Measurements from ENCODE around the gene BBS10. TPM values are rescaled to one million over a fixed set of nuclear protein-coding genes. Genes with fewer than 3 reads are reported as not detected.
A peak's percentile ranks its signal among the peaks of the same experiment; 100 is the strongest.
"Not testable (repeated sequence)": the region's sequence is repeated elsewhere in the genome, so short reads cannot be mapped to it uniquely, and the experiment has no call there.

Gene BBS10
- total RNA-seq, 1 donor from 2014 or later, result 3.9 TPM

DNA sequence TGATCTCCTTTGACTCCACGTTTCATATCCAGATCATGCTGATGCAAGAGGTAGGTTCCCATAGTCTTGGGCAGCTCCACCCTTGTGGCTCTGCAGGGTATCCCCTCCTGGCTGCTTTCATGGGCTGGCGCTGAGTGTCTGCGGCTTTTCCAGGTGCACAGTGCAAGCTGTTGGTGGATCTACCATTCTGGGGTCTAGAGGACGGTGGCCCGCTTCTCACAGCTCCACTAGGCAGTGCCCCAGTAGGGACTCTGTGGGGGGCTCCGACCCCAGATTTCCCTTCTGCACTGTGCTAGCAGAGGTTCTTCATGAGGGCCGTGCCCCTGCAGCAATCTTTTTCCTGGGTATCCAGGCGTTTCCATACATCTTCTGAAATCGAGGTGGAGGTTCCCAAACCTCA, 12.1 kb upstream of the BBS10 start:
- H3K27me3 Mint-ChIP-seq (ENCODE audit: low read depth), result no peaks in the 10 kb centered on the region
- intact Hi-C loops (cut with micrococcal nuclease), result no loop called here
- H3K9me3 Mint-ChIP-seq, result no peaks in the 10 kb centered on the region
- H3K4me1 Mint-ChIP-seq (ENCODE audit: low read depth), result no peaks in the 10 kb centered on the region
- H3K4me3 Mint-ChIP-seq (ENCODE audit: low read depth), result no peak overlapping the region
- DNase-seq (ENCODE audit: low spot score), result no peak
- H3K36me3 Mint-ChIP-seq (ENCODE audit: low read depth), result peaks cover 82% of the 10 kb centered on the region
- H3K27ac Mint-ChIP-seq, result no peak overlapping the region

DNA sequence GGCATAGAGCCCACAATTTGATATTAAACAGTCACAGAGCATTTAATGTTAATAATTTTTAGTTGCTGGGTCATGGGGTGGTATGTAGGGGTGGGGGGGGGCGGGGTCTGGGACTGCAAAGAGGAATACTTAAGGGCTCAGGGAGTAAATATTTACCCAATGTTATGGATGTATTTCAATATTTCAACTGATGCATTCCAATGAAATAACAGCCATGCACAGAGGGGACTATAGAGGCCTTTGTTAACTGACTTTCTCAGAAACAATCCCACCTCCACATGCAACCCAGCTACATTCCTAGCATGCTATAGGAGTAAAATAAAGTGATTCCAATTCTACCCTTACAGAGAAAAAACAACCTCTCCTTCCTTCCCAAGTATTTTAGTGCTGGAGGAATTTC, 7.9 kb upstream of the BBS10 start:
- no peaks in the 10 kb centered on the region for H3K4me1 Mint-ChIP-seq (ENCODE audit: low read depth)
- H3K36me3 Mint-ChIP-seq (ENCODE audit: low read depth), result peaks cover 42% of the 10 kb centered on the region
- intact Hi-C loops (cut with micrococcal nuclease), result no loop called here
- H3K9me3 Mint-ChIP-seq, result no peaks in the 10 kb centered on the region
- H3K4me3 Mint-ChIP-seq (ENCODE audit: low read depth), result no peak overlapping the region
- no peaks in the 10 kb centered on the region for H3K27me3 Mint-ChIP-seq (ENCODE audit: low read depth)
- no peak overlapping the region for H3K27ac Mint-ChIP-seq
- DNase-seq (ENCODE audit: low spot score), result no peak

DNA sequence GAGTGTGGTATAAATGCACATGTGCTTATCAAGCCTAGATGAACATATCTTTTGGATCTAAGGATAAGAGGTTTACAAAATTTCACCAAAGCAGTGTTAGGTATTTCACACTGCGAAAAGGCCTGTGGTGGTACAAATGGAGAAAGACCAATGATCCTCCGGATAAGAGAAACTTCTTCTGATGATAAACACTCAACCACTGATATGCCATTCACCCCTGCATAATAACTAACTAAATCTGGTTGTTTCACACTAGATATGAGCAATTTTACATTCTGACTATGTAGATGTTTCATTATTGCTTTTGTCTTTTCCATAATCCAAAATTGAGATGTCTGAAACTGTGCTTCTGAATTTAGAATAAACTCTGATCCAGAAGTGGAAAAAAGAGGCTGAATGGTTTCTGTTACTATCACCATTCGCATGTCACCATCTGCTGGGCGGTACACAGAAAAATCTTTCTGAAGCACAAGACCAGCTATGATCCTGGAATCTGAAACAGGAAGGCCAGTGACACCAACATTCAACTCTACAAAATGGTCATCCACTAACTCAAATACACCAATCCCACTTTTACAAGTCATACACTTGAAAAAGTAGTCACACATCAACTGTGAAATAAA, 1.3 kb downstream of the BBS10 start:
- H3K27ac Mint-ChIP-seq, result peak overlapping the region; percentile 84
- DNase-seq (ENCODE audit: low spot score), result no peak
- intact Hi-C loops (cut with micrococcal nuclease), result loop anchor here (1.0 to 10.0 kb wide), 12 partner anchors 72 to 1015 kb away; partner anchors contain the start of genes CAPS2, GLIPR1L1 and KRR1
- H3K9me3 Mint-ChIP-seq, result no peaks in the 10 kb centered on the region
- peaks cover 15% of the 10 kb centered on the region for H3K36me3 Mint-ChIP-seq (ENCODE audit: low read depth)
- peaks cover 21% of the 10 kb centered on the region for H3K4me1 Mint-ChIP-seq (ENCODE audit: low read depth)
- H3K4me3 Mint-ChIP-seq (ENCODE audit: low read depth), result peak overlapping the region; percentile 89
- H3K27me3 Mint-ChIP-seq (ENCODE audit: low read depth), result peaks cover under 1% of the 10 kb centered on the region

DNA sequence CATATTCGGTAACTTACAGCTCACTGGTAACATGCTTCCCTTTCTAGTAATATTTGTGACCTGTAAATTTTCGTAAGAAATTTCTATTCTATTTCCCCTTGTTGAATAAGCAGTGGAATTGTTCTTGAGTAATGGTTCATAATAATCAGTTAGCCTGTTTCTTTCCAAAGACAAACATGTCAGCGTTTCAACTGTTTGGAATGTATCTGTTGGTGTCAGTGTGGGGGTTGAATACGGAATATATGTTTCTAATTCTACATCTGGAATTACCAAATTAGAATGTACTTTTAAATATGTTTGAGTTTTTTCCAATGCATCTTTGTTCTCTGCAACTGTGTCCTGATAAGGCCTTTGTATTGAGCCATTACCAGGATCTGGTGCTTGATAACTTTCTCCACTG, 2.0 kb downstream of the BBS10 start:
- H3K27ac Mint-ChIP-seq, result no peak overlapping the region
- no peak overlapping the region for H3K4me3 Mint-ChIP-seq (ENCODE audit: low read depth)
- intact Hi-C loops (cut with micrococcal nuclease), result loop anchor here (2.0 to 10.0 kb wide), 10 partner anchors 71 to 1014 kb away; partner anchors contain the start of genes CAPS2, GLIPR1L1 and KRR1
- H3K4me1 Mint-ChIP-seq (ENCODE audit: low read depth), result peaks cover 24% of the 10 kb centered on the region
- no peak for DNase-seq (ENCODE audit: low spot score)
- peaks cover 5% of the 10 kb centered on the region for H3K27me3 Mint-ChIP-seq (ENCODE audit: low read depth)
- H3K9me3 Mint-ChIP-seq, result no peaks in the 10 kb centered on the region
- H3K36me3 Mint-ChIP-seq (ENCODE audit: low read depth), result peaks cover 15% of the 10 kb centered on the region

DNA sequence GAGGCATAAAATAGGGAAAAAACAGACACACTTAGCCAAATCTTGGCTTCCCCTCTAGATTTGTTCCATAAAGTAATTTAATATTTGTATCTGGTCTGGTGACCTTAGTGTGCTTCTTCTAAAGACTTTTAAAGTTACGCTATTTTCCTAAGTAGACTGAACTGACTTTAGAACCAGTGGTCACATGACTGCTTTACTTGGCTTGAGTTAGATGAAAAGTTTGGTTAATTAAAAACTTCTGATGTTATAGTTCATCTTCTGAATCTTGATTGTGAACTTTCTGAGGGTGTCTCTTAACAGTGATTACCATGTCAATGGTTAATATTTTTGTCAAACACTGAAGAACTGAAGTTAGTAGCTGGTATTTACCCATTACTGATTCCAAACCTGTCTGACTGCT, 2.6 kb downstream of the BBS10 start:
- intact Hi-C loops (cut with micrococcal nuclease), result loop anchor here (5.0 to 10.0 kb wide), 7 partner anchors 239 to 1013 kb away; partner anchors contain the start of genes CAPS2, GLIPR1L1 and KRR1
- Mint-ChIP-seq H3K4me3 (ENCODE audit: low read depth) (no peak overlapping the region), H3K36me3 (ENCODE audit: low read depth) (peaks cover 15% of the 10 kb centered on the region), H3K27ac (no peak overlapping the region), H3K27me3 (ENCODE audit: low read depth) (peaks cover 6% of the 10 kb centered on the region), H3K9me3 (no peaks in the 10 kb centered on the region), H3K4me1 (ENCODE audit: low read depth) (peaks cover 24% of the 10 kb centered on the region)
- no peak for DNase-seq (ENCODE audit: low spot score)

DNA sequence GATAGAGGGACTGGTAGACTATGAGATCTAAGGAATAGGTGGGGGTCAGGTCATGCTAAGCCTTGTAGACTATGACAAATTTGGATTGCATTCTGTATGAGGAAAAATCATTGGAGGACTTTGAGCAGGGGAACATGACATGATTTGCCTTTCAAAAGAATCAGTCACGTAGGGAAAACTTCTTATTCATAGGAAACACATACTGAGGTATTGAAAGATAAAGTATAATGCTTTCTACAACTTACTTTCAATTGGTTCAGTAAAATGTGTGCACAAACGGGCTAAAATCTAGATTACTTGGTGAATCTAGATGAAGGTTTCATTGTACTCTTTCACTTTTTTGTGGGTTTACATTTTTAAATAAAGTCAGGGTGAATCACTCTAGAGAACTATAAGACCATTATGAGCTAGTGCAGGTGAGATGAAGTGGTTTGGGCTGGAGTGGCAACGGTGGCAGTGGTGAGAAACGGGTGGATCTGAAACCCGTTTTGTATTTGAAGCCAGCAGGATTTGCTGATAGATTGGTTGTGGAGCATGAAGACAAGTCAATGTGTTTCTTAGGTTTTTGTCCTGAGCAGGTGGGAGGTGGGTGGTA, 6.7 kb downstream of the BBS10 start:
- Mint-ChIP-seq H3K4me3 (ENCODE audit: low read depth) (no peak overlapping the region), H3K36me3 (ENCODE audit: low read depth) (peaks cover 11% of the 10 kb centered on the region)
- intact Hi-C loops (cut with micrococcal nuclease), result loop anchor here (10.0 kb wide), 2 partner anchors 243 to 407 kb away; no protein-coding TSS in a partner anchor

DNA sequence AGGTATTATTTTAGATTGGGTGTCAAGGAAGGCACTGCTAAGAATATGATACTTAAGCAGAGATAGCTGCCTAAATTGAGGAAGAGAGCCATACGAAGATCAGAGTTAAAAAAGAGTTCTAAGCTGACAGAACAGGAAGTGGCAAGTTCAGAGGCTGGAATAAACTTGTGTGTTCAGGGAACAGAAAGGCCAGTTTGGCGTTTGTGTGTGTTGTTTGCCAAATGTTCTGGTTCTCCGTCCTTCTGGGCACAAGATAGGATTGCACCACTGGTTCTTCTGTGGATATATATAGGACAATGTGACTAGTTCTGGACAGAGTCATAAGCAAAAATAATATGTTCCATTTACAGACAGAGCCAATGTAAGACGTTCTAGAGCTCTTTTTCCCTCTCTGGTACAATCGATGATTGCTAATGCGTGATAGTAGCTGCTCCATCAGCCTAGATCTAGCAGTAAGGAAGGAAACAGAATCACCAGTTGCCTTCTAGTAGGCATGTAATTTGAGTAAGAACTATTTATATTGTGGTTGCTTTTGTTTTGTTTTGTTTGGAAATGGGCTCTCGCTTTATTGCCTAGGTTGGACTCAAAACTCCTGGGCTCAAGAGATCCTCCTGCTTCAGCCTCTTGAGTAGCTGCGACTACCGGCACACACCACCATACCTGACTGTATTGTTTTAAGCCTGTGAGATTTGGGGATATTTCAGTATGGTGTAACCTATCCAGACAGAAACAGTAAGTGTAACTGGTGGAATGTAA, 7.4 kb downstream of the BBS10 start:
- Mint-ChIP-seq H3K9me3 (no peaks in the 10 kb centered on the region), H3K4me1 (ENCODE audit: low read depth) (peaks cover 5% of the 10 kb centered on the region), H3K4me3 (ENCODE audit: low read depth) (no peak overlapping the region), H3K27ac (no peak overlapping the region), H3K27me3 (ENCODE audit: low read depth) (peaks cover 28% of the 10 kb centered on the region), H3K36me3 (ENCODE audit: low read depth) (peaks cover 6% of the 10 kb centered on the region)
- intact Hi-C loops (cut with micrococcal nuclease), result loop anchor here (10.0 kb wide), 2 partner anchors 244 to 406 kb away; no protein-coding TSS in a partner anchor
- DNase-seq (ENCODE audit: low spot score), result no peak

More for the DNA sequence above, 6.7 kb downstream of the BBS10 start:
- H3K9me3 Mint-ChIP-seq, result no peaks in the 10 kb centered on the region
- DNase-seq (ENCODE audit: low spot score), result no peak
- H3K27me3 Mint-ChIP-seq (ENCODE audit: low read depth), result peaks cover 25% of the 10 kb centered on the region
- no peak overlapping the region for H3K27ac Mint-ChIP-seq
- H3K4me1 Mint-ChIP-seq (ENCODE audit: low read depth), result peaks cover 8% of the 10 kb centered on the region

DNA sequence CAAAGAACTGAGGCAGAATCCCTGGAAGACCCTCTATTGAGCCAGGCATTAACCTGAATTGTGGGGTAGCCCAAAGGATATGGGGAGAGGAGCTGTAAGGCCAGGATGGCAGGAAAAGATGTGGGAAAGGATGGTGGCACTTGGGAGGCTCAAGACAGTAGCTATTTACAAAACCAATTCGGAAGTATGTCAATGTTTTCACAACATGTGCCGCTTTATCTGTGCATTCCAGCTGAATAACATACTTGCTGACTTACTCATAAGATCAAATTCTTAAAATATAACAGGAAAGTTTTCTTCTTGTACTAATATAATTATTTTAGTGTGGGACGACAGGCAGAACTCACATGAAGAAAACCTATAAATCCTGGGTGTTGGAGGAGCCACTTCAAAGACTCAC, 10.6 kb downstream of the BBS10 start:
- Mint-ChIP-seq H3K36me3 (ENCODE audit: low read depth) (no peaks in the 10 kb centered on the region), H3K4me1 (ENCODE audit: low read depth) (peaks cover 3% of the 10 kb centered on the region), H3K9me3 (no peaks in the 10 kb centered on the region), H3K27ac (no peak overlapping the region), H3K4me3 (ENCODE audit: low read depth) (no peak overlapping the region), H3K27me3 (ENCODE audit: low read depth) (peaks cover 36% of the 10 kb centered on the region)
- intact Hi-C loops (cut with micrococcal nuclease), result no loop called here
- no peak for DNase-seq (ENCODE audit: low spot score)

DNA sequence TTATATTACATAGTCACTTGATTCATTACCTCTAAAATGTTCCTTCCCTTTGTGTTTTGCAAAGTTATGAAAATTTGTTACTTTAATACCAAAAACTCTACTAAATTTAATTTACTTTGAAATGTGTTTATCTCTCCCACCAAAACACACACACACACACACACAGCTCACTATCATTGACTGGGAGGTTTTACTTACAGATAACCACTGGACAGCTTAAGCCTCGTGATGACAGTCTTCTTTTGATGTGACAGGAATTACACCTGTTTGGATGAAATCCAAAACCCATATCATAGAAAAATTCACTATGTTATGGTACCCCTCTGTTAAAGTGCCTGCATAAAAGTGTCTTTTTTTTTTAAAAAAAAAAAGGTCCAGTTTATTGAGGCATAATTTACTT, 15.6 kb downstream of the BBS10 start:
- no peaks in the 10 kb centered on the region for H3K36me3 Mint-ChIP-seq (ENCODE audit: low read depth)
- peaks cover 17% of the 10 kb centered on the region for H3K27me3 Mint-ChIP-seq (ENCODE audit: low read depth)
- intact Hi-C loops (cut with micrococcal nuclease), result no loop called here
- H3K4me1 Mint-ChIP-seq (ENCODE audit: low read depth), result no peaks in the 10 kb centered on the region
- no peak for DNase-seq (ENCODE audit: low spot score)
- H3K27ac Mint-ChIP-seq, result no peak overlapping the region
- H3K4me3 Mint-ChIP-seq (ENCODE audit: low read depth), result no peak overlapping the region
- no peaks in the 10 kb centered on the region for H3K9me3 Mint-ChIP-seq

DNA sequence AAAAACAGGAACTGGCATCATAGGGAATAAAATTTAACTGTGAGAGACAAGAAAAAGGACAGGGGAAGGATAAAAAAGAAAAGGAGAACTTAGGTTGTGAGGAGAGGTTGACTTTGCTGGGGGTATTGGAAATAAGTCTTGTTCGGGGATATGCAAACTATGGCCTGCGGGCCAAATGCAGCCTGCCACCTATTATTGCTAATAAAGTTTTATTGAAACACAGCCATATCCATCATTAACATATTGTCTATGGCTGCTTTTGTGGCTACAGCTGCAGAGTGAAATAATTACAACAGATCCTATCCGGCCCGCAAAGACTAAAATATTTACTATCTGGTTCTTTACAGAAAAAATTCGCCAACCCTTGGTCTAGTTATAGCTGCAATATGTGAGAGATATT, 18.6 kb downstream of the BBS10 start:
- no peak for DNase-seq (ENCODE audit: low spot score)
- Mint-ChIP-seq H3K4me3 (ENCODE audit: low read depth) (no peak overlapping the region), H3K36me3 (ENCODE audit: low read depth) (no peaks in the 10 kb centered on the region), H3K4me1 (ENCODE audit: low read depth) (no peaks in the 10 kb centered on the region), H3K27me3 (ENCODE audit: low read depth) (peaks cover 14% of the 10 kb centered on the region), H3K27ac (no peak overlapping the region), H3K9me3 (no peaks in the 10 kb centered on the region)
- intact Hi-C loops (cut with micrococcal nuclease), result no loop called here

DNA sequence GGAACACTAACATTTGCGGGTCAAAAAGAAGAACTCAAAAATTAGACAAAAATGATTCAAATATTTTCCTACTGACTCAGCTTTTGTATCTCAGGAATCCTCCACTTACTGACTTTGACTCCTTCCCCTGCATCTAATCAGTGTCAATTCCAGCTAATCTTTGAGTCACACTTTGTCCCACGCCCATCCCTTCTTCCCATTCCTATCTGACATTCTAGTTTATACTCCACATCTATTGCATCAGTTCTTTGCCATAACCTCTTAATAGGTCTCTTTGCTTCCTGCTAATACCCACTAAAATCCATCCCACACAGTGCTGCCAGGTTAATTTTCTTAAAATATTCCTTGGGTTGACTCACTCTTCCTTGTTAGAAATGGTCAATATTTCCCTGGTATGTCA, 19.1 kb downstream of the BBS10 start:
- Mint-ChIP-seq H3K27me3 (ENCODE audit: low read depth) (peaks cover 14% of the 10 kb centered on the region), H3K4me3 (ENCODE audit: low read depth) (no peak overlapping the region), H3K27ac (no peak overlapping the region), H3K4me1 (ENCODE audit: low read depth) (no peaks in the 10 kb centered on the region), H3K36me3 (ENCODE audit: low read depth) (no peaks in the 10 kb centered on the region), H3K9me3 (no peaks in the 10 kb centered on the region)
- intact Hi-C loops (cut with micrococcal nuclease), result no loop called here
- no peak for DNase-seq (ENCODE audit: low spot score)

DNA sequence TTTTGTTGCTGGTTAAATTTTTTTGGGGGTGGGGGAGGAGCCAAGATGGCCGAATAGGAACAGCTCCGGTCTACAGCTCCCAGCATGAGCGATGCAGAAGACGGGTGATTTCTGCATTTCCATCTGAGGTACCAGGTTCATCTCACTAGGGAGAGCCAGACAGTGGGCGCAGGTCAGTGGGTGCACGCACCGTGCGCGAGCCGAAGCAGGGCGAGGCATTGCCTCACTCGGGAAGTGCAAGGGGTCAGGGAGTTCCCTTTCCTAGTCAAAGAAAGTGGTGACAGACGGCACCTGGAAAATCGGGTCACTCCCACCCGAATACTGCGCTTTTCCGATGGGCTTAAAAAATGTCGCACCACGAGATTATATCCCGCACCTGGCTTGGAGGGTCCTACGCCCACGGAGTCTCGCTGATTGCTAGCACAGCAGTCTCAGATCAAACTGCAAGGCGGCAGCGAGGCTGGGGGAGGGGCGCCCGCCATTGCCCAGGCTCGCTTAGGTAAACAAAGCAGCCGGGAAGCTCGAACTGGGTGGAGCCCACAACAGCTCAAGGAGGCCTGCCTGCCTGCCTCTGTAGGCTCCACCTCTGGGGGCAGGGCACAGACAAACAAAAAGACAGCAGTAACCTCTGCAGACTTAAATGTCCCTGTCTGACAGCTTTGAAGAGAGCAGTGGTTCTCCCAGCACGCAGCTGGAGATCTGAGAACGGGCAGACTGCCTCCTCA, 28.5 kb downstream of the BBS10 start:
- H3K9me3 Mint-ChIP-seq; H3K4me1 Mint-ChIP-seq (ENCODE audit: low read depth); H3K36me3 Mint-ChIP-seq (ENCODE audit: low read depth); H3K4me3 Mint-ChIP-seq (ENCODE audit: low read depth); intact Hi-C loops (cut with micrococcal nuclease); DNase-seq (ENCODE audit: low spot score); H3K27ac Mint-ChIP-seq: not testable (repeated sequence)
- H3K27me3 Mint-ChIP-seq (ENCODE audit: low read depth), result peaks cover 17% of the 10 kb centered on the region
